HFFc6 (cell line): Measurements from ENCODE around the gene ZRANB1. TPM values are rescaled to one million over a fixed set of nuclear protein-coding genes. Genes with fewer than 3 reads are reported as not detected.

Experiments
- DNase-seq: peaks from one replicate; pipeline ENCODE4 v3.0.0-alpha.2; 2018
- H3K27ac Mint-ChIP-seq: 2 replicates; pipeline ENCODE4 v1.8.0; 2020; ENCODE audit warnings: mild to moderate bottlenecking, mixed read lengths
- H3K27me3 Mint-ChIP-seq: 2 replicates; pipeline ENCODE4 v1.8.0; 2021; ENCODE audit warnings: mild to moderate bottlenecking, moderate library complexity, mixed read lengths; ENCODE audit not compliant: insufficient read depth
- H3K36me3 Mint-ChIP-seq: 2 replicates; pipeline ENCODE4 v1.8.0; 2021; ENCODE audit warnings: low read depth, mixed read lengths
- H3K4me1 Mint-ChIP-seq: 2 replicates; pipeline ENCODE4 v1.8.0; 2020; ENCODE audit warnings: low read depth, mixed read lengths
- H3K4me3 Mint-ChIP-seq: 2 replicates; pipeline ENCODE4 v1.8.0; 2020; ENCODE audit warnings: mild to moderate bottlenecking, moderate library complexity, mixed read lengths
- H3K9me3 Mint-ChIP-seq: 2 replicates; pipeline ENCODE4 v1.8.0; 2020; ENCODE audit warnings: mild to moderate bottlenecking, mixed read lengths
- CTCF ChIP-seq: fragments of 200-600 bp; sonication (generic); IDR thresholded peaks from 2 replicates; pipeline ENCODE4 v1.5.0; 2021; ENCODE audit warnings: antibody characterized with exemption, mild to moderate bottlenecking
- total RNA-seq, 6 experiments: library from RNA; stranded (reverse); fragmentation: NEBNext Ultra II Directional; extraction: Animal tissue kit (Norgen Biotek cat#: 25700); gene quantifications; 2 replicates in 1 of 6; 3 replicates in 5 of 6; pipeline ENCODE4 v1.2.3, GENCODE V29; 2021

Gene ZRANB1
- total RNA-seq, 6 experiments from 2014 or later, result 11.8 to 13.6 (median 12.6) TPM

GRCh38 chr10:124939290-124939689 lies 2.6 kb upstream of the ZRANB1 start:
- Mint-ChIP-seq H3K9me3 (no peaks in the 10 kb centered on the region), H3K4me3 (no peak overlapping the region), H3K36me3 (peaks cover 9% of the 10 kb centered on the region; the same call in 1 of the 2 replicates), H3K4me1 (peaks cover 49% of the 10 kb centered on the region), H3K27me3 (no peaks in the 10 kb centered on the region), H3K27ac (no peak overlapping the region)
- no peak for DNase-seq
- no peak for TF ChIP-seq CTCF

GRCh38 chr10:124942317-124943169 lies 620 bp downstream of the ZRANB1 start:
- Mint-ChIP-seq H3K36me3 (peaks cover 12% of the 10 kb centered on the region), H3K4me1 (peaks cover 52% of the 10 kb centered on the region), H3K4me3 (no peak overlapping the region), H3K9me3 (no peaks in the 10 kb centered on the region), H3K27ac (peak overlapping the region; percentile 86), H3K27me3 (no peaks in the 10 kb centered on the region)
- DNase-seq, result no peak
- no peak for TF ChIP-seq CTCF

- Mint-ChIP-seq H3K4me3 (peak overlapping the region; percentile 29; the same call in 1 of the 2 replicates), H3K27me3 (no peaks in the 10 kb centered on the region), H3K4me1 (peaks cover 55% of the 10 kb centered on the region), H3K9me3 (no peaks in the 10 kb centered on the region), H3K27ac (peak overlapping the region; percentile 86), H3K36me3 (peaks cover 18% of the 10 kb centered on the region)
- no peak for TF ChIP-seq CTCF
- DNase-seq, result peak; percentile 87
Measured at GRCh38 chr10:124943301-124944092, 1.6 kb downstream of the ZRANB1 start.

GRCh38 chr10:124944982-124945381 lies 3.1 kb downstream of the ZRANB1 start:
- Mint-ChIP-seq H3K4me1 (peaks cover 55% of the 10 kb centered on the region), H3K27me3 (no peaks in the 10 kb centered on the region), H3K36me3 (peaks cover 25% of the 10 kb centered on the region), H3K9me3 (no peaks in the 10 kb centered on the region), H3K27ac (peak overlapping the region; percentile 91), H3K4me3 (peak overlapping the region; percentile 38)
- DNase-seq, result peak; percentile 24
- TF ChIP-seq CTCF, result no peak

- H3K9me3 Mint-ChIP-seq, result no peaks in the 10 kb centered on the region
- H3K36me3 Mint-ChIP-seq, result peaks cover 25% of the 10 kb centered on the region
- no peaks in the 10 kb centered on the region for H3K27me3 Mint-ChIP-seq
- no peak for DNase-seq
- no peak overlapping the region for H3K27ac Mint-ChIP-seq
- no peak for TF ChIP-seq CTCF
- no peak overlapping the region for H3K4me3 Mint-ChIP-seq
- peaks cover 53% of the 10 kb centered on the region for H3K4me1 Mint-ChIP-seq
Measured at GRCh38 chr10:124946945-124947344, 5.0 kb downstream of the ZRANB1 start.
